HG03095 (cell line): ENCODE measurements around the gene OR4D1.

Experiments used
- ATAC-seq: cut with Tn5 transposase; IDR thresholded peaks from one replicate; pipeline ENCODE4 v1.9.1; 2021; ENCODE audit warnings: moderate library complexity; ENCODE audit not compliant: unreplicated experiment

The OR4D1 gene

GRCh38 chr17:58192612-58193011, 44.4 kb downstream of the OR4D1 start, which contains the start of gene EPX:
EPX (plus strand) TSS chr17:58192726; CDS start chr17:58192847, 121 bp downstream.
- no peak for ATAC-seq

DNA sequence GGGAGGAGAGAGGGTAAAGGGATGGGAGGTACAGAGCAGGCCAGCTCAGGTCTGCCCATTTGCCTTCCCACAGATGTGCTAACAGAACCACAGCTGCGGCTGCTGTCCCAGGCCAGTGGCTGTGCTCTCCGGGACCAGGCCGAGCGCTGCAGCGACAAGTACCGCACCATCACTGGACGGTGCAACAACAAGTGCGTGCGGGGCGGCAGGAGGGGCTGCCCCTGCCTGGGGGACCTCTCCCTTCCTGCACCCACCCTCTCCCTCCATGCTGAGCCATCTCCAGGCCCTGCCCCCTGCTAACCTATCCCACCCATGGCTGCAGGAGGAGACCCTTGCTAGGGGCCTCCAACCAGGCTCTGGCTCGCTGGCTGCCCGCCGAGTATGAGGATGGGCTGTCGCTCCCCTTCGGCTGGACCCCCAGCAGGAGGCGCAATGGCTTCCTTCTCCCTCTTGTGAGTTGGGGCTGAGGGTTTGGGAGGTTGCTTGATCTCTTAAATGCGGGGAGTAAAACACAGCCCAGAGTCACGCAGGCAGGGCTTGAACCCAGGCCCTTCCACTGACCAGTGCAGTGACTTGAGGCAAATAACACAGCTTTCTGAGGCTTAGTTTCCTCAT, 45.6 kb downstream of the OR4D1 start:
- ATAC-seq = no peak

GRCh38 chr17:58195518-58196123, 47.4 kb downstream of the OR4D1 start:
- ATAC-seq = no peak

- ATAC-seq = no peak
Observed at GRCh38 chr17:58196610-58197009, 48.4 kb downstream of the OR4D1 start.

GRCh38 chr17:58200024-58200633, 51.9 kb downstream of the OR4D1 start:
- ATAC-seq = no peak

DNA sequence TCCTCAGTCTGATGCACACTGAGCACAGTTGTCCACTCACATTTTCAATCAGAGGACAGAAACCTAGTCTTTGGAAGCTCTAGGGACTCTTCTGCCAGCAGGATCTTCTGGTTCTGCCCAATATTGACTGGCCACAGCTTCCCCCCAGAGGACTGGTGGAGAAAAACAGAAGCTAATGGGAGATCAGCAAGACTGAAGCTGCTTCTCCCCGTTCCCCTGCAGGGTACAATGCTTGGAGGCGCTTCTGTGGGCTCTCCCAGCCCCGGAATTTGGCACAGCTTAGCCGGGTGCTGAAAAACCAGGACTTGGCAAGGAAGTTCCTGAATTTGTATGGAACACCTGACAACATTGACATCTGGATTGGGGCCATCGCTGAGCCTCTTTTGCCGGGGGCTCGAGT, 54.7 kb downstream of the OR4D1 start:
- no peak for ATAC-seq

DNA sequence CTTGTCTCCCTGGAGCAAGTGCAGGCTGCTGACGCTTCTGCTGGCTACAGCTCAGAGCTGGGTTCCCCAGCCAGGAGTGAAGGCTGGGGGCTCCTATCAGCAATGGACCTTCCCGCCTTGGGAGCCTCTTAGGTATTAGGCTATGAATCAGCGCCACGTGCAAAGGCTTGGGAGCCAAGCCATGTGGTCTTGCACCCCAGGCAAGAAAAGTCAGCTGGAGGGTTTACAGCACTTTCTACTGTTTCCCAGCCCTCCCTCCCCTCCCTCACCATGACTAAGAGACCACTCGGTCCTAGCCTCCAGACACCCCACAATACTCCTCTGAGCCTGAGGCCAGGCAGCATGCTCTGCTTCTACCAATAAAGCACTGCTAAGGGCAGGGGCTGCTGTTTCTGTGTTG, 56.6 kb downstream of the OR4D1 start:
- no peak for ATAC-seq

GRCh38 chr17:58205936-58206335, 57.8 kb downstream of the OR4D1 start:
- ATAC-seq = no peak

DNA sequence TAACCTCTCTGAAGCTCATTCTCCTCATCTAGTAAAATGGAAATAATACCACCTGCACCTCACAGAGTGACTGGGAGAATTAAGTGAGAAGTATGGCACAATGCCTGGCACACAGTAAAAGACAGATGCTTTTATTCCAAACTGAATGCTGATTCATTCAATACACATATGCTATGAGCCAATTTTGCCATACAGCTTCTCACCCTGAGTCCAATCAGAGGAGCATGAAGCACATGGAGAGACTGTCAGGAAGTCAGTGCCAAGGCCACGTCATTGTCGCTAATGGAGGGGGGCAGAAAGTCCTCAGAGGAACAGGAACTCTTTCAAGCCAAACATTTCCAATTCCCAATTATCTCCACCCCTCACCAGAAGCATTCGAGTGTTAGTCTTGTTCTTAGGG, 59.3 kb downstream of the OR4D1 start:
- ATAC-seq = no peak

- no peak for ATAC-seq
Observed at GRCh38 chr17:58208344-58208743, 60.2 kb downstream of the OR4D1 start.
